ENCODE data around the gene ATP4B.

GRCh38 chr13:113656831-113657671 lies 947 bp downstream of the ATP4B start:
- TF ChIP-seq POLR2AphosphoS5 (IDR thresholded peaks at IDR 0.05; ENCODE audit: low read depth) (no peak), CTCF (IDR thresholded peaks at IDR 0.05; ENCODE audit: insufficient read depth, low read length) (no peak)

Measured in HL-60 (cell line).